Neural cell (in vitro differentiated cells): ENCODE data around the gene REL.

Experiments used
- EP300 ChIP-seq: fragments of 450-650 bp; conservative IDR thresholded peaks from 2 replicates; pipeline ENCODE4 v1.6.1; 2014; ENCODE audit warnings: antibody characterized with exemption, mild to moderate bottlenecking, moderate library complexity; ENCODE audit not compliant: poor library complexity, severe bottlenecking
- EZH2 ChIP-seq: fragments of 200-600, 300-800 bp; shearing (Covaris generic), sonication (generic); IDR thresholded peaks from 2 replicates; pipeline ENCODE4 v1.6.1; 2014; ENCODE audit warnings: antibody characterized with exemption, low read length, borderline replicate concordance, mild to moderate bottlenecking; ENCODE audit not compliant: insufficient read depth, poor library complexity, severe bottlenecking
- MXI1 ChIP-seq: fragments of 450-650 bp; conservative IDR thresholded peaks from 2 replicates; pipeline ENCODE4 v1.6.1; 2014; ENCODE audit warnings: antibody characterized with exemption, mild to moderate bottlenecking; ENCODE audit not compliant: poor library complexity, severe bottlenecking
- POLR2AphosphoS5 ChIP-seq: IDR thresholded peaks from 2 replicates; pipeline ENCODE4 v1.6.1; 2012
- SMC3 ChIP-seq: fragments of 450-650 bp; conservative IDR thresholded peaks from 2 replicates; pipeline ENCODE4 v1.6.1; 2014; ENCODE audit warnings: antibody characterized with exemption, mild to moderate bottlenecking, moderate library complexity; ENCODE audit not compliant: poor library complexity
- TAF1 ChIP-seq: IDR thresholded peaks from 2 replicates; pipeline ENCODE4 v1.6.1; 2012; ENCODE audit warnings: low read depth
- TF ChIP-seq, protein P1 (sequence below): IDR thresholded peaks from 2 replicates; pipeline ENCODE4 v1.6.1; 2012; ENCODE audit warnings: borderline replicate concordance
- TF ChIP-seq, protein P2 (sequence below): fragments of 450-650 bp; IDR thresholded peaks from 2 replicates; pipeline ENCODE4 v1.5.1; 2014; ENCODE audit warnings: antibody characterized with exemption, mild to moderate bottlenecking, moderate library complexity; ENCODE audit not compliant: poor library complexity, severe bottlenecking

DNA sequence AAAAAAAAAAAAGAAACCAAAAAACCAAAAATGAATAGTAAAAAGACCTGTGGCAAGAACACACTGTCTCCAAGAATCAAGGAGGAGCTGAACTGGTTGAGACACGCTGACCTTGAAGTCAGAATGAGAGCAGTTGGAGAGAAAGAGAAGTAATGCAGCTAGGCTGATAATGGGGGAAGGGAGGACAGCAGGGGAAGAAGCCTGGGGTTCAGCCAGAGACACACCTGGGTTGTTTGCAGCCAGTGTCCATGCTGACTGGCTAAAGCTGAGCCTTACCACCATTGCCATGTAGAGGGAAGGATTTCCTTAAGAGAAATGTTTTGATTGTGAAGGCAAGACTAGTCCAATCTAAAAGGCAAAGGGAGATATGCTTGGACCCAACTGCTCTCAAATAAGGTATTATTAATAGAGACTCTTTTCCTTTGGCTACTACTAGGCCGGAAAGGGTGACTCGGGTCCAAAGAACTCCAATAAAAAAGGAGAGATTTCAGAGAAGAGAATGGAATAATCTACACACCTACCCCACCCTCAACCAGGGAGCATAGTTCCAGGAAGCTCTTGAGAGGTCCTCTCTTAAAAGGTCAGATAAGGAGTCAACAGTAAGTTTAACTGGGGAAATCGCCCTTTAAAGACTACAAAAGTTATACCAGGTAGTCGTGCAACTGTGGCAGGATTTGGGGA is 25.2 kb upstream of the REL start:
- TF ChIP-seq, protein P1, sequence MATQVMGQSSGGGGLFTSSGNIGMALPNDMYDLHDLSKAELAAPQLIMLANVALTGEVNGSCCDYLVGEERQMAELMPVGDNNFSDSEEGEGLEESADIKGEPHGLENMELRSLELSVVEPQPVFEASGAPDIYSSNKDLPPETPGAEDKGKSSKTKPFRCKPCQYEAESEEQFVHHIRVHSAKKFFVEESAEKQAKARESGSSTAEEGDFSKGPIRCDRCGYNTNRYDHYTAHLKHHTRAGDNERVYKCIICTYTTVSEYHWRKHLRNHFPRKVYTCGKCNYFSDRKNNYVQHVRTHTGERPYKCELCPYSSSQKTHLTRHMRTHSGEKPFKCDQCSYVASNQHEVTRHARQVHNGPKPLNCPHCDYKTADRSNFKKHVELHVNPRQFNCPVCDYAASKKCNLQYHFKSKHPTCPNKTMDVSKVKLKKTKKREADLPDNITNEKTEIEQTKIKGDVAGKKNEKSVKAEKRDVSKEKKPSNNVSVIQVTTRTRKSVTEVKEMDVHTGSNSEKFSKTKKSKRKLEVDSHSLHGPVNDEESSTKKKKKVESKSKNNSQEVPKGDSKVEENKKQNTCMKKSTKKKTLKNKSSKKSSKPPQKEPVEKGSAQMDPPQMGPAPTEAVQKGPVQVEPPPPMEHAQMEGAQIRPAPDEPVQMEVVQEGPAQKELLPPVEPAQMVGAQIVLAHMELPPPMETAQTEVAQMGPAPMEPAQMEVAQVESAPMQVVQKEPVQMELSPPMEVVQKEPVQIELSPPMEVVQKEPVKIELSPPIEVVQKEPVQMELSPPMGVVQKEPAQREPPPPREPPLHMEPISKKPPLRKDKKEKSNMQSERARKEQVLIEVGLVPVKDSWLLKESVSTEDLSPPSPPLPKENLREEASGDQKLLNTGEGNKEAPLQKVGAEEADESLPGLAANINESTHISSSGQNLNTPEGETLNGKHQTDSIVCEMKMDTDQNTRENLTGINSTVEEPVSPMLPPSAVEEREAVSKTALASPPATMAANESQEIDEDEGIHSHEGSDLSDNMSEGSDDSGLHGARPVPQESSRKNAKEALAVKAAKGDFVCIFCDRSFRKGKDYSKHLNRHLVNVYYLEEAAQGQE: no peak
- TF ChIP-seq, protein P2, sequence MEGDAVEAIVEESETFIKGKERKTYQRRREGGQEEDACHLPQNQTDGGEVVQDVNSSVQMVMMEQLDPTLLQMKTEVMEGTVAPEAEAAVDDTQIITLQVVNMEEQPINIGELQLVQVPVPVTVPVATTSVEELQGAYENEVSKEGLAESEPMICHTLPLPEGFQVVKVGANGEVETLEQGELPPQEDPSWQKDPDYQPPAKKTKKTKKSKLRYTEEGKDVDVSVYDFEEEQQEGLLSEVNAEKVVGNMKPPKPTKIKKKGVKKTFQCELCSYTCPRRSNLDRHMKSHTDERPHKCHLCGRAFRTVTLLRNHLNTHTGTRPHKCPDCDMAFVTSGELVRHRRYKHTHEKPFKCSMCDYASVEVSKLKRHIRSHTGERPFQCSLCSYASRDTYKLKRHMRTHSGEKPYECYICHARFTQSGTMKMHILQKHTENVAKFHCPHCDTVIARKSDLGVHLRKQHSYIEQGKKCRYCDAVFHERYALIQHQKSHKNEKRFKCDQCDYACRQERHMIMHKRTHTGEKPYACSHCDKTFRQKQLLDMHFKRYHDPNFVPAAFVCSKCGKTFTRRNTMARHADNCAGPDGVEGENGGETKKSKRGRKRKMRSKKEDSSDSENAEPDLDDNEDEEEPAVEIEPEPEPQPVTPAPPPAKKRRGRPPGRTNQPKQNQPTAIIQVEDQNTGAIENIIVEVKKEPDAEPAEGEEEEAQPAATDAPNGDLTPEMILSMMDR: no peak
- TF ChIP-seq POLR2AphosphoS5: no peak
- TF ChIP-seq SMC3: no peak
- no peak for TF ChIP-seq EZH2
- TF ChIP-seq MXI1: no peak
- no peak for TF ChIP-seq TAF1
- no peak for TF ChIP-seq EP300
